HepG2 (cell line): ENCODE measurements around the gene NRN1L. TPM values are rescaled to one million over a fixed set of nuclear protein-coding genes. Genes with fewer than 3 reads are reported as not detected.

Experiments used
- ATF6 ChIP-seq: sonication (generic); formaldehyde crosslinking; conservative IDR thresholded peaks from 2 replicates; pipeline ENCODE4 v1.4.0; 2020; ENCODE audit warnings: missing genetic modification reagents
- CHCHD3 ChIP-seq: sonication (generic); formaldehyde crosslinking; IDR thresholded peaks from 2 replicates; pipeline ENCODE4 v1.8.0; 2022; ENCODE audit warnings: mild to moderate bottlenecking, missing genetic modification reagents, moderate library complexity
- CHD4 ChIP-seq: fragments of 200-600 bp; sonication (generic); IDR thresholded peaks from 2 replicates; pipeline ENCODE4 v1.7.0; 2017; ENCODE audit warnings: mild to moderate bottlenecking, low read length, borderline replicate concordance
- ERF ChIP-seq: IDR thresholded peaks from 2 replicates; pipeline ENCODE4 v1.6.1; 2018; ENCODE audit warnings: missing biosample characterization, missing genetic modification reagents
- KDM6A ChIP-seq: IDR thresholded peaks from 2 replicates; pipeline ENCODE4 v1.6.1; 2016; ENCODE audit warnings: low read depth
- KLF6 ChIP-seq: IDR thresholded peaks from 2 replicates; pipeline ENCODE4 v1.8.0; 2016; ENCODE audit warnings: missing biosample characterization, missing genetic modification reagents
- MAFF ChIP-seq: IDR thresholded peaks from 2 replicates; pipeline ENCODE4 v1.6.1; 2011; ENCODE audit warnings: low read depth, low read length, improper control_type of control experiment
- MED13 ChIP-seq: sonication (generic); formaldehyde crosslinking; IDR thresholded peaks from 2 replicates; pipeline ENCODE4 v1.5.0; 2020; ENCODE audit warnings: missing genetic modification reagents
- PRDM15 ChIP-seq: sonication (generic); formaldehyde crosslinking; IDR thresholded peaks from 2 replicates; pipeline ENCODE4 v1.4.0; 2020; ENCODE audit warnings: missing genetic modification reagents
- RFX5 ChIP-seq: IDR thresholded peaks from 2 replicates; pipeline ENCODE4 v1.6.1; 2011; ENCODE audit warnings: low read depth, low read length, improper control_type of control experiment
- RORA ChIP-seq: sonication (generic); formaldehyde crosslinking; IDR thresholded peaks from 2 replicates; pipeline ENCODE4 v1.5.0; 2020; ENCODE audit warnings: mild to moderate bottlenecking, missing genetic modification reagents, moderate library complexity
- SOX6 ChIP-seq, 2 experiments: fragments of 450-650 bp in 1 of 2; sonication (generic) in 1 of 2; formaldehyde crosslinking in 1 of 2; IDR thresholded peaks; 2 replicates each; pipeline versions ENCODE4 v1.4.0 to v1.6.1; 2017 to 2020; ENCODE audit warnings: antibody characterized with exemption in 1 of 2, mild to moderate bottlenecking in 1 of 2, missing genetic modification reagents in 1 of 2
- STAT5B ChIP-seq: sonication (generic); formaldehyde crosslinking; IDR thresholded peaks from 2 replicates; pipeline ENCODE4 v1.4.0; 2020; ENCODE audit warnings: missing genetic modification reagents
- ZNF512 ChIP-seq: sonication (generic); formaldehyde crosslinking; IDR thresholded peaks from 2 replicates; pipeline ENCODE4 v1.4.0; 2020; ENCODE audit warnings: mild to moderate bottlenecking, missing genetic modification reagents
- ZNF598 ChIP-seq: sonication (generic); formaldehyde crosslinking; IDR thresholded peaks from 2 replicates; pipeline ENCODE4 v1.5.1; 2020; ENCODE audit warnings: mild to moderate bottlenecking, missing genetic modification reagents, borderline replicate concordance
- ZNF766 ChIP-seq: sonication (generic); formaldehyde crosslinking; IDR thresholded peaks from 2 replicates; pipeline ENCODE4 v1.5.0; 2020; ENCODE audit warnings: missing genetic modification reagents, borderline replicate concordance
- polyA plus RNA-seq, 8 experiments: library from polyadenylated mRNA; depleted of rRNA in 3 of 8; stranded (reverse) in 7 of 8; unstranded in 1 of 8; fragments of >200 nt; fragmentation: Illumina TruSeq in 4 of 8; extraction: Trizol in 4 of 8; gene quantifications; 2 replicates each; pipeline versions ENCODE4 v1.2.1 to v1.2.3, GENCODE V29; 2011 to 2016; ENCODE audit warnings: low read depth in 4 of 8, missing spikeins in 1 of 8, mixed read lengths in 1 of 8; ENCODE audit not compliant: insufficient read depth in 1 of 8
- total RNA-seq, 5 experiments: library from RNA; depleted of rRNA; stranded (reverse); fragments of >200 nt; fragmentation: Illumina TruSeq; extraction: Trizol; gene quantifications; 2 replicates each; pipeline ENCODE4 v1.2.3, GENCODE V29; 2016; ENCODE audit warnings: low read depth in 1 of 5
- TF ChIP-seq, protein P1 (sequence below): sonication (generic); formaldehyde crosslinking; IDR thresholded peaks from 2 replicates; pipeline ENCODE4 v1.5.0; 2020; ENCODE audit warnings: missing genetic modification reagents
- TF ChIP-seq, protein P2 (sequence below): sonication (generic); formaldehyde crosslinking; IDR thresholded peaks from 2 replicates; pipeline ENCODE4 v1.5.0; 2020; ENCODE audit warnings: missing genetic modification reagents

NRN1L gene
- total and polyA plus RNA-seq, 2 of the 13 experiments (the other 11 are each of a cell fraction or from before 2014, with no cell fraction given) = 0.53 to 1.2 TPM

- no peak for TF ChIP-seq ZNF598 (CRISPR knock-in tag)
- TF ChIP-seq RFX5 = peak; percentile 63
- no peak for TF ChIP-seq RORA (CRISPR knock-in tag)
- no peak for TF ChIP-seq MED13 (CRISPR knock-in tag)
- TF ChIP-seq CHCHD3 (CRISPR knock-in tag) = no peak
- no peak for TF ChIP-seq ZNF766 (CRISPR knock-in tag)
- TF ChIP-seq CHD4 = no peak; the same call in 1 of the 2 replicates
- TF ChIP-seq ERF (CRISPR knock-in tag) = 0 out of 2 replicates have a peak, but pooled peaks have one; percentile 36
- TF ChIP-seq, protein P1, sequence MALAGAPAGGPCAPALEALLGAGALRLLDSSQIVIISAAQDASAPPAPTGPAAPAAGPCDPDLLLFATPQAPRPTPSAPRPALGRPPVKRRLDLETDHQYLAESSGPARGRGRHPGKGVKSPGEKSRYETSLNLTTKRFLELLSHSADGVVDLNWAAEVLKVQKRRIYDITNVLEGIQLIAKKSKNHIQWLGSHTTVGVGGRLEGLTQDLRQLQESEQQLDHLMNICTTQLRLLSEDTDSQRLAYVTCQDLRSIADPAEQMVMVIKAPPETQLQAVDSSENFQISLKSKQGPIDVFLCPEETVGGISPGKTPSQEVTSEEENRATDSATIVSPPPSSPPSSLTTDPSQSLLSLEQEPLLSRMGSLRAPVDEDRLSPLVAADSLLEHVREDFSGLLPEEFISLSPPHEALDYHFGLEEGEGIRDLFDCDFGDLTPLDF (CRISPR knock-in tag) = no peak
- TF ChIP-seq, protein P2, sequence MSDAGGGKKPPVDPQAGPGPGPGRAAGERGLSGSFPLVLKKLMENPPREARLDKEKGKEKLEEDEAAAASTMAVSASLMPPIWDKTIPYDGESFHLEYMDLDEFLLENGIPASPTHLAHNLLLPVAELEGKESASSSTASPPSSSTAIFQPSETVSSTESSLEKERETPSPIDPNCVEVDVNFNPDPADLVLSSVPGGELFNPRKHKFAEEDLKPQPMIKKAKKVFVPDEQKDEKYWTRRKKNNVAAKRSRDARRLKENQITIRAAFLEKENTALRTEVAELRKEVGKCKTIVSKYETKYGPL (CRISPR knock-in tag) = no peak
- no peak for TF ChIP-seq STAT5B (CRISPR knock-in tag)
- TF ChIP-seq KLF6 (CRISPR knock-in tag) = 0 out of 2 replicates have a peak, but pooled peaks have one; percentile 65
- TF ChIP-seq KDM6A (CRISPR knock-in tag) = no peak
- TF ChIP-seq PRDM15 (CRISPR knock-in tag) = no peak
- TF ChIP-seq ATF6 (CRISPR knock-in tag) = no peak
- TF ChIP-seq ZNF512 (CRISPR knock-in tag) = no peak
- no peak for TF ChIP-seq SOX6 (IDR thresholded peaks at IDR 0.05)
- TF ChIP-seq SOX6 (CRISPR knock-in tag; IDR thresholded peaks at IDR 0.05) = peak; percentile 90
- peak; percentile 48; the same call in 1 of the 2 replicates for TF ChIP-seq MAFF
Measured at GRCh38 chr16:67857547-67858233, 27.0 kb upstream of the NRN1L start (continued).
